GM18873 (cell line): ENCODE measurements around the gene HLA-E.
A peak's percentile ranks its signal among the peaks of the same experiment; 100 is the strongest.
"Not testable (repeated sequence)": the region's sequence is repeated elsewhere in the genome, so short reads cannot be mapped to it uniquely, and the experiment has no call there.

Source experiments
- ATAC-seq: cut with Tn5 transposase; IDR thresholded peaks from one replicate; pipeline ENCODE4 v1.9.1; 2021; ENCODE audit warnings: mild to moderate bottlenecking, moderate library complexity, moderate number of reproducible peaks; ENCODE audit not compliant: unreplicated experiment, low FRiP score

The HLA-E gene

DNA sequence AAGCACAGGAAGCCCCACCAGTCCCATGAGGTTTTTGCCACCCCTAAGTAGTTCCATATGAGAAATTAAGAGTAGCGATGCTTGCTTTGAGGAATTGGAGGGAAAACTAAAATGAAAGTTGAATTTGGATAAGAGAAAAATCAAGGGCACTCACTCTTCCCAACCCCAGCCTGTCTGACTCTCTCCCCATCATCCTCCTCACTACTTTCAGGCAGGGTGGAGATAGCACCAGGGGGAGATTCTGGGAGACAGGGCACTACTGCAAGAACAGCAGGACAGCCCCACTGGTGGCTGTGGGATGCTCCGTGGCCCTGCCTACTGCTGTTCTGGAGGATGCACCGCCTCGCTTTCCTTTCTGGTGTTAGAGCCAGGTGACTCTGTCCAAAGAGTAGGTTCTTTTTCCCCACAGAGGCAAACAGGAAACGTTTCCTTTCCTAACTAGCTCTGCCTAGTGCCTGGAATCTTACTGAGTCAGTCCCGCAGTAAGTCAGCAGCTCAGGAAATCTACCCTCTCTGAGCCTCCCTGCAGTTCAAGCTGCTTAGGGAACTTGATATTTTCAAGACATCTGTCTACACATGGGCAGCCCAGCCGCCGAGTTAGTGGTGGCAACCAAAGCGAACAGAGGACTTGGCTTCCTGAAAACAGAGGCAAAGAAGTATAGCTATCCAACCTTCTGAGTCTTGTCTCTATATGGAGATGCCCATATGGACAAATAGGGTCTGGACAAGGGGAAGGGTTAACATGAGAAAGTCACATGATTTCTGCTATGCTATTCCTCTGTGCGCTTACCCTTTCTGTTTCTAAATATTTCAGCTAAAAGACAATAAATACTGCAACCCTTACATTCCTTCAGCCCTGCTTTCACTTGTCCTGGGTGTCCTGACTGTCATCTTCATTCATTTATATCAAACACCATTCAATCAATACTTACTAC lies 11.4 kb downstream of the HLA-E start:
- ATAC-seq, result no peak

- no peak for ATAC-seq
Observed at GRCh38 chr6:30507849-30508827, 18.8 kb downstream of the HLA-E start.

DNA sequence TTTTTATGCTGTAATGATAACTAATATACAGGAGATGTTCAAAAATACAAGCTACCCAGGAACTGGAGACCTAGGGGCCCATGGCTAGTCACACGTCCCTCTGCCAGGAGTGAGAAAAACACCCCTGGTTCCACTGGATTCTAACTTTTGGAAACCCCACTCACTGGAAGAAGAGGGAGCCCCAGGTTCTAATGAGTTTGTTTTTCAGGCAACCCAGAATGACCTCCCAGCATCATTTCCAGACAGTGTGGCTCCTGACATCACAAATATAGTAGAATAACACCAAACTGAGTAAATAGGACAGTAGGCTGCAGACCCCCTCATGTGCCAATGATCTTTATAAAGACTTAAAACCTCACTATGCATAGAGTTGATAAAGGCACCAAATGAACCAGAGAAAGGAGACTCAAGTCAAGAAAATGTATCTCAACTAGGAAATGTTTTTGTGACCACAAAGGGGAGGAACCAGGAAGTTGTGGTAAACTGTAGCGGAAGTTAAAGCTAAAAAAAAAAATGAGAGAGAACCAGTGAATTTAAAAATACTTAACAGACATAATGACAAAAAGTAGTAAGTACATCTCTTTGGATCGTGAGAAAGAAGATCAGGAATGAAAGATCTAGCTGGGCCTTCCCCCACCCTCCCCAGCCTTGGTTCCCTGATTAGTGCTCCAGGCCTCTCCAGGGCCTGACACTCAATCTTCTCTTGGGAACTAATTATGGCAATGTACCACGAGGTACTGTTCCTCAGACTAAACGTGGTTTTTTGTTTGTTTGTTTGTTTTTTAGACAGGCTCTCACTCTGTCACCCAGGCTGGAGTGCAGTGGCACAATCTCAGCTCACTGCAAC lies 19.8 kb downstream of the HLA-E start:
- ATAC-seq, result no peak

GRCh38 chr6:30510419-30511168 lies 21.3 kb downstream of the HLA-E start:
- no peak for ATAC-seq

- no peak for ATAC-seq
Observed at GRCh38 chr6:30511169-30511546, 21.8 kb downstream of the HLA-E start.

DNA sequence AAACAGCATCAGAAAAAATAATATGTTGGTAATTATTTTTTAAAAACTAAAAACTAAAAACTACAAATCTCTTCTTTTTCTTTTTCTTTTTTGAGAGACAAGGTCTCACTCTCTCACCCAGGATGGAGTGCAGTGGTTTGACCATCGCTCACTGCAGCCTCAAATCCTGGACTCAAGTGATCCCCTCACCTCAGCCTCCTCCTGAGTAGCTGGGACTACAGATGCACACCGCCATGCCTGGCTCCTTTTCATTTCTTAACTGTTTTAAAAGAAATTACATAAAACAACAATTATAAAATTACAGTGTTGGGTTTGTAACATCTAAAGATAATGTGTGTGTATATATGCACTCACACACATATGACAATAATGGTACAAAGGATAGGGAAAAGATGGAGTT lies 24.1 kb downstream of the HLA-E start:
- no peak for ATAC-seq

DNA sequence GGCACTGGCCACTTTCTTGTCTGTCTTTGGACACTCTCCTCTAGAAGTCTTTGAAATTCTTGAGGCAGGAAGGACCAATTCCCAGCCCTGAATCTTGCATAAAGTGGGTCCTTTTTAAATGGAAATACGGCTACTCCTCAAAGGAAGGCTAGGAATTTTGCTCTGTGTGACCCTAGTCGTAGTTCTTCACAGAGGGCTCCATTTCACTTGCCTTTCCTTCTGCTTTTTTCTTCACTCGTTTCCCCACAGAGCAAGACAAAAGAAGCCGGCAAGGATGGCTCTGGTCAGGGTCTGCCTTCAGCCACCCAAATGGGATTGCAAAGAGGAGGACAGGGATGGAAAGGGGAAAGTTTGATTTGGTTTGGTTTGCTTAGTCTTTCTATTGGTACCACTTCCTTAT lies 25.8 kb downstream of the HLA-E start:
- no peak for ATAC-seq

GRCh38 chr6:30515944-30516753 lies 26.8 kb downstream of the HLA-E start:
- ATAC-seq, result peak; percentile 61

GRCh38 chr6:30516754-30517076 lies 27.4 kb downstream of the HLA-E start:
- not testable (repeated sequence) for ATAC-seq

- ATAC-seq, result not testable (repeated sequence)
Observed at GRCh38 chr6:30517767-30518504, 28.6 kb downstream of the HLA-E start.

GRCh38 chr6:30518505-30519145 lies 29.3 kb downstream of the HLA-E start:
- not testable (repeated sequence) for ATAC-seq

DNA sequence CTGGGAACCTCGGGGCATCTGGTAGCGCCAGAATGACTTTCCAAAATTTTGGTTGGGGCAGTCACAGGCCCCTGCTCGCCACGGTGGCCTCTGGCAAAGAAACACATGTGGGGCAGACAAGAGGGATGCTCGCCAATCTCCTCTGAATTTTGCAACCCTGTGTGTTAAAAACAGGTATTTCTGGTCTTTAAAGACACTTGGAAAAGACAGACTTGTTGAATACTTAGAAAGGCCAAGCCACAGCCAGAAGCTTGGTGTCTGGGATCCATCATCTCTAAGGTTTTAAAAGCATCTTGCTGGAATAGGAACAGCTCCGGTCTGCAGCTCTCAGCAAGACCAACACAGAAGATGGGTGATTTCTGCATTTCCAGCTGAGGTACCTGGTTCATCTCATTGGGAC lies 31.2 kb downstream of the HLA-E start:
- ATAC-seq, result no peak

DNA sequence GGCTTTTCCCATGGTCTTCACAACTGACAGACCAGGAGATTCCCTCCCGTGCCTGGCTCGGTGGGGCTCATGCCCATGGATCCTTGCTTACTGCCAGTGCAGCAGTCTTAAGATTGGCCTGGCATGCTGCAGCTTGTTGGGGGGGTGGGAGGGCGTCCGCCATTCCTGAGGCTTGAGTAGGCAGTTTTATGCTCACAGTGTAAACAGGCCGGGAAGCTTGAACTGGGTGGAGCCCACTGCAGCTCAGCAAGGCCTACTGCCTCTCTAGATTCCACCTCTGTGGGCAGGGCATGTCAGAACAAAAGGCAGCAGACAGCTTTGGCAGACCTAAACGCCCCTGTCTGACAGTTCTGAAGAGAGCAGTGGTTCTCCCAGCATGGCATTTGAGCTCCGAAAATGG lies 31.8 kb downstream of the HLA-E start:
- not testable (repeated sequence) for ATAC-seq

DNA sequence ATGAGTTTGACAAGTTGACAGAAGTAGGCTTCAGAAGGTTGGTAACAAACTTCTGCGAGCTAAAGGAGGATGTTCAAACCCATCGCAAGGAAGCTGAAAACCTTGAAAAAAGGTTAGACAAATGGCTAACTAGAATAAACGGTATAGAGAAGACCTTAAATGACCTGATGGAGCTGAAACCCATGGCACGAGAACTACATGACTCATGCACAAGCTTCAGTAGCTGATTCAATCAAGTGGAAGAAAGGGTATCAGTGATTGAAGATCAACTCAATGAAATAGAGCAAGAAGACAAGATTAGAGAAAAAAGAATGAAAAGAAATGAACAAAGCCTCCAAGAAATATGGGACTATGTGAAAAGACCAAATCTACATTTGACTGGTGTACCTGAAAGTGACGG lies 32.6 kb downstream of the HLA-E start:
- ATAC-seq, result not testable (repeated sequence)

- not testable (repeated sequence) for ATAC-seq
Observed at GRCh38 chr6:30526444-30526843, 37.1 kb downstream of the HLA-E start.

DNA sequence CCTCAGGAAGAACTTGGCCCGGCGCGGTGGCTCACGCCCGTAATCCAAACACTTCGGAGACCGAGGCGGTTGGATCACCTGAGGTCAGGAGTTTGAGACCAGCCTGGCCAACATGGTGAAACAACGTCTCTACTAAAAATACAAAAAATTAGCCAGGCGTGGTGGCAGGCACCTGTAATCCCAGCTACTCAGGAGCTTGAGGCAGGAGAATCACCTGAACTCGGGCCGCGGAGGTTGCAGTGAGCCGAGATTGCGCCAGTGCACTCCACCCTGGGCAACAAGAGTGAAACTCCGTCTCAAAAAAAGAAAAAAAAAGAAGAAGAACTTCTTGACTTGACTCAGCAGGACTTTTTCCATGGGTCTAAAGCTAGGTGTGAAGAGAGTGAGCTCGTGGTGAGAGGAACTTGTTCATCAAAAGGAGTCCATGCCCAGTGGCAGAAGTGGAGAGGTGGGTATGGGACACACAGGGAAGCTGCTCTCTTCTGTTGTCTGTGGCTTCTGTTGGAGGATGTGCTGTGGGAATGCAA lies 40.1 kb downstream of the HLA-E start:
- not testable (repeated sequence) for ATAC-seq

DNA sequence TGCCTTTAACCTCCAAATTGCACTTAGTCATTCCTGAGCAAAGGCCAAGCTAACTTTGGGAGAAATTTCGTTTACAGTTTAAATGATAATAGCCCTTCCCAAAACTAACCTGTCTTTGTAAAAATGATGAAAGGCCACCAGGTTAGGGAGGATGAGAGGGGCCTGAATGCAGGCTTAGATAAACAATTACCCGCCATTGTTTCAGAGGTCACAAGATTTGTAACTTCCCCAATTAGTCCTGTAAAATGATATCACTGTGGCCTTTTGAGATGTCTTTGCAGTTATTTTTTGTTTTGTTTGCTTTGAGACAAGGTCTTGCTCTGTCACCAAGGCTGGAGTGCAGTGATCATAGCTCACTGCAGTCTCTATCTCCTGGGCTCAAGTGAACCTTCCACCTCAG lies 40.7 kb downstream of the HLA-E start:
- no peak for ATAC-seq
